ENCODE results near the gene RBM6. TPM values are rescaled to one million over a fixed set of nuclear protein-coding genes. Genes with fewer than 3 reads are reported as not detected.

RBM6 gene
- total RNA-seq, 1 experiment from 2014 or later = 118 TPM

DNA sequence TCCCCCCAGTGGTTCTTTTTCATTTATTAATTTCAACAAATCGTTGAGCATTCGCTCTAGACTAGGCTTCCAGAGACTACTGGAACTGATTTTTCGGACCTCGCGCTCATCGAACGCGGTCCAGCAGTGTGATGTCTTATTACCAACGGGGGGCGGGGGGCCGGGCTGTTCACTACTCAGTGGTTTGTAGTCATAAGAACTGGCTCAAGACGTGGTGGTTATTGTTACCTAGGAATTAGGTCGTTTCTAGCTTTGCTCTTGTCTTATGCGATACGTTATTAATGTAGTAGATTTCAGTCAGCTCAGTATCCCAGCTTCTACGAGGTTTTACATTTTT lies 149.6 kb downstream of the RBM6 start:
- POLR2A ChIA-PET = interaction anchor here (0.9 kb wide), 1 partner anchor 286 kb away, joined by 3 read pairs; the partner anchor contains the start of gene INKA1
- CTCF ChIA-PET = interaction anchor here (1.3 to 1.8 kb wide), 2 partner anchors 287 to 550 kb away, joined by 3 to 9 read pairs; partner anchors contain the start of gene INKA1
- peaks cover 2% of the 10 kb centered on the region; the same call in 1 of the 2 replicates for H3K27me3 Mint-ChIP-seq (ENCODE audit: low read depth)
- H3K4me3 Mint-ChIP-seq = peak overlapping the region; percentile 99
- no peak for TF ChIP-seq TEAD4 (CRISPR knock-in tag; IDR thresholded peaks at IDR 0.05)
- TF ChIP-seq, protein P1, sequence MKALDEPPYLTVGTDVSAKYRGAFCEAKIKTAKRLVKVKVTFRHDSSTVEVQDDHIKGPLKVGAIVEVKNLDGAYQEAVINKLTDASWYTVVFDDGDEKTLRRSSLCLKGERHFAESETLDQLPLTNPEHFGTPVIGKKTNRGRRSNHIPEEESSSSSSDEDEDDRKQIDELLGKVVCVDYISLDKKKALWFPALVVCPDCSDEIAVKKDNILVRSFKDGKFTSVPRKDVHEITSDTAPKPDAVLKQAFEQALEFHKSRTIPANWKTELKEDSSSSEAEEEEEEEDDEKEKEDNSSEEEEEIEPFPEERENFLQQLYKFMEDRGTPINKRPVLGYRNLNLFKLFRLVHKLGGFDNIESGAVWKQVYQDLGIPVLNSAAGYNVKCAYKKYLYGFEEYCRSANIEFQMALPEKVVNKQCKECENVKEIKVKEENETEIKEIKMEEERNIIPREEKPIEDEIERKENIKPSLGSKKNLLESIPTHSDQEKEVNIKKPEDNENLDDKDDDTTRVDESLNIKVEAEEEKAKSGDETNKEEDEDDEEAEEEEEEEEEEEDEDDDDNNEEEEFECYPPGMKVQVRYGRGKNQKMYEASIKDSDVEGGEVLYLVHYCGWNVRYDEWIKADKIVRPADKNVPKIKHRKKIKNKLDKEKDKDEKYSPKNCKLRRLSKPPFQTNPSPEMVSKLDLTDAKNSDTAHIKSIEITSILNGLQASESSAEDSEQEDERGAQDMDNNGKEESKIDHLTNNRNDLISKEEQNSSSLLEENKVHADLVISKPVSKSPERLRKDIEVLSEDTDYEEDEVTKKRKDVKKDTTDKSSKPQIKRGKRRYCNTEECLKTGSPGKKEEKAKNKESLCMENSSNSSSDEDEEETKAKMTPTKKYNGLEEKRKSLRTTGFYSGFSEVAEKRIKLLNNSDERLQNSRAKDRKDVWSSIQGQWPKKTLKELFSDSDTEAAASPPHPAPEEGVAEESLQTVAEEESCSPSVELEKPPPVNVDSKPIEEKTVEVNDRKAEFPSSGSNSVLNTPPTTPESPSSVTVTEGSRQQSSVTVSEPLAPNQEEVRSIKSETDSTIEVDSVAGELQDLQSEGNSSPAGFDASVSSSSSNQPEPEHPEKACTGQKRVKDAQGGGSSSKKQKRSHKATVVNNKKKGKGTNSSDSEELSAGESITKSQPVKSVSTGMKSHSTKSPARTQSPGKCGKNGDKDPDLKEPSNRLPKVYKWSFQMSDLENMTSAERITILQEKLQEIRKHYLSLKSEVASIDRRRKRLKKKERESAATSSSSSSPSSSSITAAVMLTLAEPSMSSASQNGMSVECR (CRISPR knock-in tag; IDR thresholded peaks at IDR 0.05; ENCODE audit: borderline replicate concordance) = no peak
- TF ChIP-seq, protein P2, sequence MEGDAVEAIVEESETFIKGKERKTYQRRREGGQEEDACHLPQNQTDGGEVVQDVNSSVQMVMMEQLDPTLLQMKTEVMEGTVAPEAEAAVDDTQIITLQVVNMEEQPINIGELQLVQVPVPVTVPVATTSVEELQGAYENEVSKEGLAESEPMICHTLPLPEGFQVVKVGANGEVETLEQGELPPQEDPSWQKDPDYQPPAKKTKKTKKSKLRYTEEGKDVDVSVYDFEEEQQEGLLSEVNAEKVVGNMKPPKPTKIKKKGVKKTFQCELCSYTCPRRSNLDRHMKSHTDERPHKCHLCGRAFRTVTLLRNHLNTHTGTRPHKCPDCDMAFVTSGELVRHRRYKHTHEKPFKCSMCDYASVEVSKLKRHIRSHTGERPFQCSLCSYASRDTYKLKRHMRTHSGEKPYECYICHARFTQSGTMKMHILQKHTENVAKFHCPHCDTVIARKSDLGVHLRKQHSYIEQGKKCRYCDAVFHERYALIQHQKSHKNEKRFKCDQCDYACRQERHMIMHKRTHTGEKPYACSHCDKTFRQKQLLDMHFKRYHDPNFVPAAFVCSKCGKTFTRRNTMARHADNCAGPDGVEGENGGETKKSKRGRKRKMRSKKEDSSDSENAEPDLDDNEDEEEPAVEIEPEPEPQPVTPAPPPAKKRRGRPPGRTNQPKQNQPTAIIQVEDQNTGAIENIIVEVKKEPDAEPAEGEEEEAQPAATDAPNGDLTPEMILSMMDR (IDR thresholded peaks at IDR 0.05) = no peak
- no peak for TF ChIP-seq FOXP1 (CRISPR knock-in tag; IDR thresholded peaks at IDR 0.05; ENCODE audit: borderline replicate concordance)
- TF ChIP-seq, protein P3, sequence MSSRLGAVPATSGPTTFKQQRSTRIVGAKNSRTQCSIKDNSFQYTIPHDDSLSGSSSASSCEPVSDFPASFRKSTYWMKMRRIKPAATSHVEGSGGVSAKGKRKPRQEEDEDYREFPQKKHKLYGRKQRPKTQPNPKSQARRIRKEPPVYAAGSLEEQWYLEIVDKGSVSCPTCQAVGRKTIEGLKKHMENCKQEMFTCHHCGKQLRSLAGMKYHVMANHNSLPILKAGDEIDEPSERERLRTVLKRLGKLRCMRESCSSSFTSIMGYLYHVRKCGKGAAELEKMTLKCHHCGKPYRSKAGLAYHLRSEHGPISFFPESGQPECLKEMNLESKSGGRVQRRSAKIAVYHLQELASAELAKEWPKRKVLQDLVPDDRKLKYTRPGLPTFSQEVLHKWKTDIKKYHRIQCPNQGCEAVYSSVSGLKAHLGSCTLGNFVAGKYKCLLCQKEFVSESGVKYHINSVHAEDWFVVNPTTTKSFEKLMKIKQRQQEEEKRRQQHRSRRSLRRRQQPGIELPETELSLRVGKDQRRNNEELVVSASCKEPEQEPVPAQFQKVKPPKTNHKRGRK (CRISPR knock-in tag; IDR thresholded peaks at IDR 0.05; ENCODE audit: borderline replicate concordance) = no peak
- no peak for TF ChIP-seq NR3C1 (CRISPR knock-in tag; conservative IDR thresholded peaks at IDR 0.05; ENCODE audit: low read depth)
- no peak for TF ChIP-seq MYBL2 (CRISPR knock-in tag; IDR thresholded peaks at IDR 0.05)
- TF ChIP-seq, protein P4, sequence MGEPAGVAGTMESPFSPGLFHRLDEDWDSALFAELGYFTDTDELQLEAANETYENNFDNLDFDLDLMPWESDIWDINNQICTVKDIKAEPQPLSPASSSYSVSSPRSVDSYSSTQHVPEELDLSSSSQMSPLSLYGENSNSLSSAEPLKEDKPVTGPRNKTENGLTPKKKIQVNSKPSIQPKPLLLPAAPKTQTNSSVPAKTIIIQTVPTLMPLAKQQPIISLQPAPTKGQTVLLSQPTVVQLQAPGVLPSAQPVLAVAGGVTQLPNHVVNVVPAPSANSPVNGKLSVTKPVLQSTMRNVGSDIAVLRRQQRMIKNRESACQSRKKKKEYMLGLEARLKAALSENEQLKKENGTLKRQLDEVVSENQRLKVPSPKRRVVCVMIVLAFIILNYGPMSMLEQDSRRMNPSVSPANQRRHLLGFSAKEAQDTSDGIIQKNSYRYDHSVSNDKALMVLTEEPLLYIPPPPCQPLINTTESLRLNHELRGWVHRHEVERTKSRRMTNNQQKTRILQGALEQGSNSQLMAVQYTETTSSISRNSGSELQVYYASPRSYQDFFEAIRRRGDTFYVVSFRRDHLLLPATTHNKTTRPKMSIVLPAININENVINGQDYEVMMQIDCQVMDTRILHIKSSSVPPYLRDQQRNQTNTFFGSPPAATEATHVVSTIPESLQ (CRISPR knock-in tag; IDR thresholded peaks at IDR 0.05) = no peak
- TF ChIP-seq, protein P5, sequence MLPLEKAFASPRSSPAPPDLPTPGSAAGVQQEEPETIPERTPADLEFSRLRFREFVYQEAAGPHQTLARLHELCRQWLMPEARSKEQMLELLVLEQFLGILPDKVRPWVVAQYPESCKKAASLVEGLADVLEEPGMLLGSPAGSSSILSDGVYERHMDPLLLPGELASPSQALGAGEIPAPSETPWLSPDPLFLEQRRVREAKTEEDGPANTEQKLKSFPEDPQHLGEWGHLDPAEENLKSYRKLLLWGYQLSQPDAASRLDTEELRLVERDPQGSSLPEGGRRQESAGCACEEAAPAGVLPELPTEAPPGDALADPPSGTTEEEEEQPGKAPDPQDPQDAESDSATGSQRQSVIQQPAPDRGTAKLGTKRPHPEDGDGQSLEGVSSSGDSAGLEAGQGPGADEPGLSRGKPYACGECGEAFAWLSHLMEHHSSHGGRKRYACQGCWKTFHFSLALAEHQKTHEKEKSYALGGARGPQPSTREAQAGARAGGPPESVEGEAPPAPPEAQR (CRISPR knock-in tag; IDR thresholded peaks at IDR 0.05) = no peak
- TF ChIP-seq ZNF416 (CRISPR knock-in tag; IDR thresholded peaks at IDR 0.05) = no peak
- no peak for TF ChIP-seq GTF2I (CRISPR knock-in tag; conservative IDR thresholded peaks at IDR 0.05)
- no peak for TF ChIP-seq ZNF396 (CRISPR knock-in tag; IDR thresholded peaks at IDR 0.05; ENCODE audit: borderline replicate concordance)
- no peak for TF ChIP-seq SOX15 (CRISPR knock-in tag; IDR thresholded peaks at IDR 0.05)
- no peak for TF ChIP-seq NFYB (CRISPR knock-in tag; conservative IDR thresholded peaks at IDR 0.05; ENCODE audit: low read depth)
- no peak for TF ChIP-seq SMAD3 (CRISPR knock-in tag; IDR thresholded peaks at IDR 0.05; ENCODE audit: borderline replicate concordance)
- TF ChIP-seq, protein P6, sequence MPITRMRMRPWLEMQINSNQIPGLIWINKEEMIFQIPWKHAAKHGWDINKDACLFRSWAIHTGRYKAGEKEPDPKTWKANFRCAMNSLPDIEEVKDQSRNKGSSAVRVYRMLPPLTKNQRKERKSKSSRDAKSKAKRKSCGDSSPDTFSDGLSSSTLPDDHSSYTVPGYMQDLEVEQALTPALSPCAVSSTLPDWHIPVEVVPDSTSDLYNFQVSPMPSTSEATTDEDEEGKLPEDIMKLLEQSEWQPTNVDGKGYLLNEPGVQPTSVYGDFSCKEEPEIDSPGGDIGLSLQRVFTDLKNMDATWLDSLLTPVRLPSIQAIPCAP (CRISPR knock-in tag; IDR thresholded peaks at IDR 0.05) = no peak
- no peak for TF ChIP-seq TP53 (CRISPR knock-in tag; IDR thresholded peaks at IDR 0.05)
- TF ChIP-seq PRRX2 (CRISPR knock-in tag; IDR thresholded peaks at IDR 0.05) = no peak
- TF ChIP-seq, protein P7, sequence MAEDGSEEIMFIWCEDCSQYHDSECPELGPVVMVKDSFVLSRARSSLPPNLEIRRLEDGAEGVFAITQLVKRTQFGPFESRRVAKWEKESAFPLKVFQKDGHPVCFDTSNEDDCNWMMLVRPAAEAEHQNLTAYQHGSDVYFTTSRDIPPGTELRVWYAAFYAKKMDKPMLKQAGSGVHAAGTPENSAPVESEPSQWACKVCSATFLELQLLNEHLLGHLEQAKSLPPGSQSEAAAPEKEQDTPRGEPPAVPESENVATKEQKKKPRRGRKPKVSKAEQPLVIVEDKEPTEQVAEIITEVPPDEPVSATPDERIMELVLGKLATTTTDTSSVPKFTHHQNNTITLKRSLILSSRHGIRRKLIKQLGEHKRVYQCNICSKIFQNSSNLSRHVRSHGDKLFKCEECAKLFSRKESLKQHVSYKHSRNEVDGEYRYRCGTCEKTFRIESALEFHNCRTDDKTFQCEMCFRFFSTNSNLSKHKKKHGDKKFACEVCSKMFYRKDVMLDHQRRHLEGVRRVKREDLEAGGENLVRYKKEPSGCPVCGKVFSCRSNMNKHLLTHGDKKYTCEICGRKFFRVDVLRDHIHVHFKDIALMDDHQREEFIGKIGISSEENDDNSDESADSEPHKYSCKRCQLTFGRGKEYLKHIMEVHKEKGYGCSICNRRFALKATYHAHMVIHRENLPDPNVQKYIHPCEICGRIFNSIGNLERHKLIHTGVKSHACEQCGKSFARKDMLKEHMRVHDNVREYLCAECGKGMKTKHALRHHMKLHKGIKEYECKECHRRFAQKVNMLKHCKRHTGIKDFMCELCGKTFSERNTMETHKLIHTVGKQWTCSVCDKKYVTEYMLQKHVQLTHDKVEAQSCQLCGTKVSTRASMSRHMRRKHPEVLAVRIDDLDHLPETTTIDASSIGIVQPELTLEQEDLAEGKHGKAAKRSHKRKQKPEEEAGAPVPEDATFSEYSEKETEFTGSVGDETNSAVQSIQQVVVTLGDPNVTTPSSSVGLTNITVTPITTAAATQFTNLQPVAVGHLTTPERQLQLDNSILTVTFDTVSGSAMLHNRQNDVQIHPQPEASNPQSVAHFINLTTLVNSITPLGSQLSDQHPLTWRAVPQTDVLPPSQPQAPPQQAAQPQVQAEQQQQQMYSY (CRISPR knock-in tag; IDR thresholded peaks at IDR 0.05) = no peak
- H3K36me3 Mint-ChIP-seq = peaks cover 44% of the 10 kb centered on the region
- H3K27ac Mint-ChIP-seq = peak overlapping the region; percentile 53; the same call in 1 of the 2 replicates
- peaks cover 12% of the 10 kb centered on the region for H3K9me3 Mint-ChIP-seq
- peaks cover 8% of the 10 kb centered on the region for H3K4me1 Mint-ChIP-seq
- ATAC-seq (no peak), DNase-seq (ENCODE audit: low spot score) (no peak)
